UCSD-AML1 (cell line): Measurements from ENCODE around the gene TNS4.

Source experiments
- DNase-seq: peaks from one replicate; lab custom pipeline; 2025; ENCODE audit not compliant: unreplicated experiment; lab: John Stamatoyannopoulos, UW

Gene TNS4

DNA sequence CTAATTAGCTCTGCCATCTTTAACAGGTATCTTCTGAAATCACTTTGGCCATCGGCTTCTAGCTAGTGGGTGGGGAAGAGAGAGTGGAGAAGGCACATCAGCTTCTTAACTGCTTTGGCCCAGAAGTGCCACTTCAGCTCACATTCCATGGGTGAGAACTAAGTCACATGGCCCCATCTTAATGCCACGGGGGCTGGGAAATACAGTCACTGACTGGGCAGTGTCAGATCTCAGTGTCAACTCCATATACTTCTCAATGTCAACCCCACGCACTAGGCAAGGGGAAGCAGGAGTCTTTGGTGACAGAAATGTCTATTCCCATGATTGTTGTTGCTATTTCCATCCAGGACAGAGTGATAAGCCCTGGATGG, 34.5 kb upstream of the TNS4 start:
- DNase-seq: no peak

DNA sequence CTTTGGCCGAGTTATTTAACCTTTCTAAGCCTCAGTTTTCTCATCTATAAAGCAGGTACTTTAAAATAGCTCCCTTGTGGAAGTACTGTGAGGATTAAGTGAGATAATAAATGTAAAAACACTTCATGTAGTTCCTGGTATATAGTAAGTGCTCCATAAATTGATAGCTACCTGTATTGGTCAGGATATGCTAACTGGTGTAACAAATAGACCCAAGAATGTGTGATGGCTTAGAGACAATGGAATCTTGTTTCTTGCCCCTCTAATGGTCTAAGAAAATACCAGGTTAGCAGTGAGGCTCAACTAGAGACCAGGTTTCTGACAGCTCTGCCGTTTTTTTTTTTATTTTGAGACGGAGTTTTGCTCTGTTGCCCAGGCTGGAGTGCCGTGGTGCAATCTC, 34.0 kb upstream of the TNS4 start:
- no peak for DNase-seq

DNA sequence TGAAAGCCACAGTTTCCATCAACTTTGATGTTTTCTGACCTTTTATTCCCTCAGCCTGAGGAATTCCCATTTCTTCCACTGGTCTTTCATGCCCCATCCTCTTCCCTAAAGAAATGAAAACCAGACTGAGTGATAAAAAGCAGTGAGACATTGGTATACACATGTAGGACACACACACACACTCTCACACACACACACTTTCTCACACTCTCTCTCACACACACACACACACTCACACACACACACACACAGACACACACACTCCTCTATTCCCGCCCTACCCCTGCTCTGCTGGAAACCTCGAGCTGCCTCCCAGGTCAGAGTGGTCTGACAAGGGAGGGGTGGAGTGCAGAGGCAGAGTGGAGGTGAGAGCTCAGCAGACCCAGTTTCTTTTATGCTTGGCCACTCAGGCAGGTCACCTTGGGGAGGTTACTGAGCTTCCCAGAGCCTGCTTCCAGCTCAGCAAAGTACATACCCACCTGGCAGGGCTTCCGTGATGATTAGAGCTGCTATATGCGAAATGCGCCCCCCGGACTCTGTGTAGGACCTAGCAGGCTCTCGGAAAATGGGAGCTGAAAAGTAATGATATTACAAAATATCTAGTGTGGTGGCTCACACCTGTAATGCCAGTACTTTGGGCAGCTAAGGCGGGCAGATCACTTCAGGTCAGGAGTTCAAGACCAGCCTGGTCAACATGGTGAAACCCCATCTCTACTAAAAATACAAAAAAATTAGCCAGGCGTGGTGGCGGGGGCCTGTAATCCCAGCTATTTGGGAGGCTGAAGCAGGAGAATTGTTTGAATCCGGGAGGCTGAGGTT, 33.2 kb upstream of the TNS4 start:
- DNase-seq: no peak

DNA sequence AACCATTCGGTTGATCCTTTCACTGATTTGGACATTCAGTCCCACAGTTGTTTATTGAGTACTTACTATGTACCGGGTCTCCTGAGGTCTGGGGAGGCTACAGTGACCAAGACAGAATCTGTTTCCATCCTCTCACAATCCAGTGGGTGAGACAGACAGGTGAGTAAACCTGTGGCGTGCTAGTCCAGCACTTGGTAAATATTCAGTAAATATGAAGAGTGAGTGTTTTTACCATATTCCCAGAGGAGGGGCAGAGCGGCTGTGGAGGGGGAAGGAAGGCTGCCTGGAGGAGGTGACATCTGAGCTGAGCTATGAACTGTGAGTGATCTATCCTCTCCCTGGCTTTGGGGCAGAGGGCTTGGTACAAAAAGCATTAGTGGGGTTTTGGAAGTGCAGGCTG, 32.5 kb upstream of the TNS4 start:
- no peak for DNase-seq

DNA sequence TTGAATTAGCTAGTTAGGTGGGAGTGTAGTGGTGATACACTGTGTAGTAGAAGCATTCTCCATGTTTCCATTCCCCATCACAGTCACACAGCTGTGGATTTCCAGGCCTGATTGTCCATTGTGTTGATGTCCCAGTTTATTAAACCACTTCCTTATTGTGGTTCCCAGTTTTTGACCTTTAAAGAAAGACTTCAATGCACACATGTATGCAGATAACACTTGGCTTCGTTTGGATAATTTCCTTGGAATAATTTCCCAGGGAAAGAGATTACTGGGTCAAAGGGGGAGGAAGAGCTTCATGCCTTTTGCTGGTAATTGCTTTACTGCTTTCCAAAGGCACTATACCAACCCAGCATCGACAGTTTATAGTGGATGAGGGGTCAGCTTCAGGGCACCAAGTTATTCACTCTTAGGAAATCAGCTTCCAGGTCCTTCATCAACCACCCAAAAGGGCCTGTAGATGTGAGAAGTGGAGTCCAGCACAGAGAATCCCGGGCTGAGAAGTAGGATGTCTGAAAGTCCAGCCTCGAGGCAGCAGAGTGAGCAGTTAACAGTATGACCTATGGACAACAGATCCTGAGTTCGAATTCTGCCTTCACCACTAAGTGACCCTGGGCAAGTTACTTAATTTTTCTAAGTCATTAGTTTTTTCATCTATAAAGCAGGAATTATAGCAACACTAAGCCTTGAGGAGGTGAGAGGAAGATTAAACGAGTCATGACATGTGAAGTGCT, 31.3 kb upstream of the TNS4 start:
- DNase-seq: no peak

DNA sequence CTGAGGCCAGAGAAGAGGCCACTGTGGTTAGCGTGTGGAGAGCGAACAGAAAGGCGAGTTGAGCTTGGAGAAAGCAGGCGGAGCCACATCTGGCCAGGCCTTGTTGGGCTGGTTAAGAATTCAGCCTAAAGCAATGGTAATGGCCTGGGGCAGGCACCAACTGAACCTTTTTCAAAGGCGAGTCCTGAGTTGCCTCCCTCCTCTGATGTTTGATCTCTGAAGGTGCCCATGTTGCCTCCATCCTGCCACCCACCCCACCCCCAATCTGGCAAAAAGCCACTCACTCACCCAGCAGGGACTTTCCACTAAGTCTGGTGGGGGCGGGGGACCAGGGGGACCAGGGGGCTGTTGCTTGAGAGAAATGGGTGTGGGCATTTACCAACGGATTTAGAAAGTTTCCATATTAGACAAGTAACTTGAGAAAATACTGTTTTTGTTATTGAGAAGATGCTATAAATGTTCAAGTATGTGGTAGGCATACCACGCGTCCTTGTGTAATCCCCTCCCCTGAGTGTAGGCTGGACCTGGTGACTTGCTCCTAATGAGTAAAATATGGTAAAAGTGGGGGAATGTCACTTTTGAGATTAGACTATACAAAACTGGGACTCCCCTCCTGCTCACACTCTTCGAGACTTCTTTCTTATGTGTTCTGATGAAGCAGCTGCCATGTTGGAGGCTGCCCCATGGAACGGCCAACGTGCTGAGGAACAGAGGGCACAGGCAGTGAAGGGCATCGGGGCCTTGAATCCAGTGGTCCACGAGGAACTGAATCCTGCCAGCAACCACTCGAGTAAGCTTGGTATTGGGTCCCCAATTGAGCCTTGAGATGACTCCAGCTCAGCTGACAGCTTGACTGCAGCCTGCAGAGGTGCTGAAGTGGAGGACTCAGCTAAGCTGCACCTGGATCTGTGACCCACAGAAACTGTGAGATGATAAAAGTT, 29.9 kb upstream of the TNS4 start:
- DNase-seq: no peak

DNA sequence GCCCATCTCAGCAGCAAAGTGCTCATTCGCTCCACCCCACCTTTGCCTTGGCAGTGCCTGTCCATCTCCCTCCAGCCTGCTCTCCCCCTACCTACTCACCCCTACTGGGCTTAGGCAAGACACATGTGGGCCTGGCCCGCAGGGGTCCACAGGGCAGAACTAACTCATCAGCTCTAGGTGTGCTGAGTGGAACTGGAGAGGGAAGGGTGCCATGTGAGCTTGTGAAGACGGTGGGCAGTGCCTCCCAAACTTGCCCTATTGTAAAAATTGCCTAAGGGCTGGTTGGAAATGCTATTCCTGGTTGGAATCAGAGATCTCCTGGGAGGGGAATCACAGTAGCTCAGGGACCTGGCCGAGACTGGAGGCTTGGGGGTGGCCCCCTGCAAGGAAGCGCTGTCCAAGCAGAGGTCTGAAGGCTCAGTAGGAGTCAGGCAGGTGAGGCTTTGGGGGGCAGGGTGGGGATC, 29.1 kb upstream of the TNS4 start:
- DNase-seq: no peak

DNA sequence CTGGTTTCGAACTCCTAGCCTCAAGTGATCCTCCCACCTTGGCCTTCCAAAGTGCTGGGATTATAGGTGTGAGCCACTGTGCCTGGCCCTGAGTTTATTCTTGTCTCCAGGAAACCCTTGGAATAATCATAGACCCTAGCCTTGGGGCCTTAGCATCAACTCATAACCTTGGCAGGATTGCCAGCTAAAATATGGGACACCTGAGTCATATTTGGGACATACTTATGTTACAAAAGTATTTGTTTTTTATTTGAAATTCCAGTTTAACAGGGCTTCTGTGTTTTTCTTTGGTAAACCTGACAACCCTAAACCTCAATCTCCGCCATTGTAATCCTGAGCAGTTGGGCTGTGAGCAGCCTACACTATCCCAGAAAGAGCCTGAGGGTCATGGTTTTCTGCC, 28.6 kb upstream of the TNS4 start:
- DNase-seq: no peak

DNA sequence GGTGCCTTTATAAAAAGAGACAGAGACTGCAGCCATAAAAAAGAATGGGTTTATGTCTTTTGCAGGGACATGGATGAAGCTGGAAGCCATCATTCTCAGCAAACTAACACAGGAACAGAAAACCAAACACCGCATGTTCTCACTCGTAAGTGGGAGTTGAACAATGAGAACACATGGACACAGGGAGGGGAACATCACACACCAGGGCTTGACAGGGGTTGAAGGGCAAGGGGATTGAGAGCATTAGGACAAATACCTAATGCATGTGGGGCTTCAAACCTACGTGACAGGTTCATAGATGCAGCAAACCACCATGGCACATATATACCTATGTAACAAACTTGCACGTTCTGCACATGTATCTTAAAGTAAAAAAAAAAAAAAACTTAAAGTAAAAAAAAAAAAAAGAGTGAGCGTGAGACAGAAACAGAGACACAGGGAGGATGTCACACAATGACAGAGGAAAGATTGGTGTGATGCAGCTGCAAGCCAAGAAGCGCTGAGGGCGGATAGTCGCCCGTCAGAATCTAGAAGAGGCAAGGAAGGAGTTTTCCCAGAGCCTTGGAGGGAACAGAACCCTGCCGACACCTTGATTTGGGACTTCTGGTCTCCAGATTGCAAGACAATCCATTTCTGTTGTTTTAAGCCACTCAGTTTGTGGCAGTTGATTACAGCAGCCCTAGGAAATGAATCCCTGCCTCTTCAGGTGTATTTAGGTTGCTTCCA, 27.4 kb upstream of the TNS4 start:
- DNase-seq: no peak

DNA sequence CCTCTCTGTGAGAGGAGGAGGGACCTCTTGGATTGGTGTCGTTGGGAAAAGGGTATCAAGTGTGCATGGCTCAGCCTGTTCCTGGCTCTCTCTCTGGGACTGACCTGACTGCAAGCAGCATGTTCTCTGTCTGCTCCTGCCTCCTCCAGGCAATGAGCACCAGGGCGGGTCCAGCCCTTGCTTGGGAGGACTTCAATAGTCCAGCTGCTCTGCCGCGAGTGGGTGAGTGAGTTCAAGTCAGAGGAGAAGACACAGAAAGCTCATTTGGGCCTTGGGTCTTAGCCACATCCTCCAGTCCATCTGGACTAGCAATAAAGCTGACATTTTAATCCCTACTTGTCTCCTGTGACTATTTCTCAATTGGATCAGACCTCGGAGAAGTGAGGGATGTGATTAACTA, 25.2 kb upstream of the TNS4 start:
- no peak for DNase-seq

DNA sequence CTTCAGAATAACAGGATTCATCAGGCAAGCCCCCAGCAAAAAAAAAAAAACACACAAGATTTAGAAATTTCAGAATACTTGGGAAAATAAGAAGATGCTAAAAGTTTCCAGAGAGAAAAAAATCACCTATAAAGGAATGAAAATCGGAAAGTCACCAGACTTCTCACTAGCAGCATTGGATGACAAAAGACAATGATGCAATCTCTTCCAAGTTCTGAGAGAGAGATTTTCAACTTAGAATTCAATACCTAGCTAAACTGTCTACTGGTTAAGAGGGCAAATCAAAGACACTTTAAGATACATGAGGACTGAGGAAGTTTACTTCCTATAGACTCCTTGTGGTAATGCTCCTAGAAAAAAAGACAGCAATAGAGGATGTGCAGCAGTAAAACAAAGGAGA, 23.9 kb upstream of the TNS4 start:
- DNase-seq: no peak

DNA sequence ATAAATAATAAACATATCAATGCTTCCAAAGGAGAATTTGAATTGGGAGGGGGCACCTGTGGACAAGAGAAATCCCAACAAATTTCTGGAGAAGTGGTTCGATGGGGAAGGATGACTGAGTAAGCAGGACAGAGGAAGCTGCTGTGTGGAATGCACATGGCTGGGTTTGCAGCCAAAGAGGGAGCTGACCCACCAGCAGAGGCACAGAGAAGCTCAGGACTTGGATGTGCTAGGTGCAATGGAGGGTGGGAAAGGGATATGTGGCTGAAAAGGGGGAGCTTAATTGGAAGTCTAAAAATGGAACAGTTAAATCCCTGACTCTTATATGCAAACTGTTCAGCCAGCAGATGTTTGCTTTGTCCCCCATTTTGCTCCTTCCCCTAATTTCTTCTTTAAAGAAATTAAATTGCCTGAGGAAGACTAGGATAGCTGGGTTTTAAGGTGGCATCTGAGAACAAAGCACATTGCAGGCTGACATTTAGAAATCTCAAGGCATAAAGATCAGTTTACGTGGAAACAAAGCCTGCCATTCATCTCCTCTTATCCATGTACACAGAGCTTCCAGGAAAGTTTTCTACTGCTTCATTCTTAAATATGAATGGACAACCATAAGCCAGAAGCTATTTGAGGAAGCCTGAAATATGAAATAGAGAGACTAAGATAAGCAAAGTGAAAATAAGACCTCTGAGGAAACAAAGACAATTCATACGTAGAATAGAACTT, 23.0 kb upstream of the TNS4 start:
- no peak for DNase-seq

DNA sequence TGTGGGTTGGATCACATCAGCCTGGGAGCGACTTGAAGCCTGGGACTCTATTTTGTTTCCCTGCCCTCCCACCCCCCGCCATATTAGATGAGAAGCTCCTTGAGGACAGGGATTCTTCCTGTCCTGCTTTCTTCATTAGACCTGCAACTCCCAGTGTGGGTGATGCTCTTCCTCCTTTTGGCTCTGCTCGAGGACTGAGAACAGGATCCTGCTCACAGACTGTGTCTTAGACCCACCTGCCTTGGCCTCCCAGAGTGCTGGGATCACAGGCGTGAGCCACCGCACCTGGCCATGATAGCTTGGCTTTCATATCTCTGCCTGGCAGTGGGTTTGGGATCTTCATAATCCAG, 21.5 kb upstream of the TNS4 start:
- no peak for DNase-seq

DNA sequence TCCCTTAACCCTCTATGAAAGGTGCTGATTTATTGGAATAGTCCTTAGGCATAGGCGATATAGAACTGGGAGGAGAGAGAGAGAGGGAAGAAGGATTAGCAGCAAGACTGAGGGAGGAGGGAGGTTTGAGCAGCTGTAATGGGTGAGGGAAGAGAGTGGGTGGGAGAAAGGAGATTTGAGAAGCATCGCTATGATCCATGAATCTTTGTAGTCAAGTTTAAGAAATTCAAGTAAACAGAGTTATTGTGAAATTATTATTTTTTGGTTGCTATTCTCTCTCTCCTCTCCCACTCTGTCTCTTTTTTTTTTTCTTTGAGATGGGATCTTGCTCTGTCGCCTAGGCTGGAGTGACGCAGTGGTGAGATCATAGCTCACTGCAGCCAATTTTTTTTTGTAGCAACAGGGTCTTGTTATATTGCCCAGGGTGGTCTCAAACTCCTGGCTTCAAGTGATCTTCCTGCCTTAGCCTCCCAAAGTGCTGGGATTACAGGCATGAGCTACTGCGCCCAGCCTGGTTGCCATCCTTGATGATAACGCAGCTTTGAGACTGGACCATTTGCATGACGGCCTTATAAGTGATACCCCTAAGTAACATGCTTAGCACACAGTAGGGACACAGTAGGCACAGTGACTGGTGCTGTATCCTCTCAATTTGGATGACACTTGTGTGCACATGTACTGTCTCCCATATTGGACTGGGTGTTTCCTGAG, 21.0 kb upstream of the TNS4 start:
- DNase-seq: no peak

DNA sequence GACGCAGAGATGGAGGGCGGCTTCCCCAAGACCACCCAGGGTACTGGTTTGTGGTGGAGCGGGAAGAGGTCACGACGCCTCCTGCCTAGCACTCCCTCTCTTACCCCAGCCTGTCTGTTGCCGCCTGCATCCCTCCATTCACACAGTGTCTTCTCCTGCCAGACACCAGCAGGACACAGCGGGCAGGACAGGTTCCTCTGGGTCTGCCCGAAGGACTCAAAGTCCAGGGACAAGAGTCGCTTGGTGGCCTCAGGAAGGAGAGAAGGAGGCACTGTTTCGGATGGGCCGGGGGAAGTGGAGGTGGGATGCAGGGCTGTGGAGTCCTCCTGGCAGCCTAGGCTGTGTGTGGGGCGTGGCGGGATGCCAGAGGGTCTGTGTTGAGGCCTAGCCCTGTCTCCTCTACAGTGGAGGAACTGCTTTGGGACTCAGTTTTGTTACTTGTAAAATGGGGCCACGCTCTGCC, 19.6 kb upstream of the TNS4 start:
- no peak for DNase-seq

DNA sequence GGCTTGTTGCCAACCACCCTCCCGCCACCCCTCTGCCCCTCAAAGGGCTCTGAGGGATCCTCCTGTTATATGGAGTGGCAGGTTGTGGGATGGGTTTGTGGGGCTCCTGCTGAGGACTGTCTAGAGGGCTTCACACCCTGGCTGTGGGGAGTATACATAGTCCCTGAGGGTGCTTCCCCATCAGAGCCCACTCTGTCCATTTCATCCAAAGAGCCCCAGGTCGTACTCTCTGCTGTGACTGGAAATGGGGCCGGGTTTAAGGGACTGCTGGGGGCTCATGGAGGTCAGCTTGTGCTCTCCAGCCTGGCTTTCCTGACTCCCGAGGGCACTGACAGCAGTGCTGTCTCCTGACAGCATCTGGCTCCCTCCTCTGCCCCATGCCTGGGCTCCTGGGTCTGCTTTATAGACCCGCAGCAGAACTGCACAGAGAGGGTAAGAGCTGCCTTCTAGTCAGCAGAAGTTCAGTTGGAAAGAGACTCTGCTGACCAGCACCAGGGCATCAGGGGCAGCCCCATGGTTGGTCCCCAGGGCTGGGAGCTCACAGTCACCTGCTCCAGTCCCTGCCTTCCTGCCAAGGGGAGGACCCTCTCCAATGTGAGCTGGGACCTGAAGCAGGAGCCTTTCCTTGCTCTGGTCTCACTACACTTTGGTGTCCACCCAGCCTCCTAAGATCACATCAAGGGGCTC, 17.8 kb upstream of the TNS4 start:
- no peak for DNase-seq

DNA sequence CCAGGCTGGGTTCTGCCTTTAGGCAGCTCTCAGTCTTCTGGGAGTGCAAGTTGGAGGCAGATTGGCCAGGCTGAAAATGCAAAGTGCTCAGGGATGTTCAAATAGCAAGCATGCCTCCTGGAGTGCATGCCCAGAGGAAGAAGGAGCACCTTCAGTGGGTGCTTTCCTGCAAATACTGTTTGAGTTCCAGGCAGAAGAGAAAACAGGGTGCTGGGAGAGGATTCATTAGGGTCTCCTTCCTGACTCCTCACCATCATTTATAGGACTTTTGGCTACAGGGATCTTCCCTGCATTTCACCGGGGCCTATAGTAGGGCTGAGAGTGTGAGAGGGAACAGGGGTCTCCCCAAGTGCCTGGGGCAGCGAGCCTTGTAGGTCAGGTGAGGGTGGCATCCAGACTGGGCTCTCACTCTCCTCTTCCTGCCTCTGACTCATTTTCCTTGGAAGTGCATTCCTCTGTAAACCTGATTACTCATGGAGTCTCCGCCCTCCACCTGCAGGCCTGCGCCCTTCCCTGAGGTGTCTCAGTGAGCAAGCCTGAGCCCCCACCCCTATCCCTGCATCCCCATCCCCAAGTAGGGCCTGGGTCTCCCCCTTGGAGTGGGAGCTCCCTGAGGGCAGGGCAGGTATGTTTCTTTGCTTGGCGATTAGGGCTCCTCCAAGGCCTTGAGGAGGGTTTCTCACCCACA, 17.1 kb upstream of the TNS4 start:
- DNase-seq: no peak

DNA sequence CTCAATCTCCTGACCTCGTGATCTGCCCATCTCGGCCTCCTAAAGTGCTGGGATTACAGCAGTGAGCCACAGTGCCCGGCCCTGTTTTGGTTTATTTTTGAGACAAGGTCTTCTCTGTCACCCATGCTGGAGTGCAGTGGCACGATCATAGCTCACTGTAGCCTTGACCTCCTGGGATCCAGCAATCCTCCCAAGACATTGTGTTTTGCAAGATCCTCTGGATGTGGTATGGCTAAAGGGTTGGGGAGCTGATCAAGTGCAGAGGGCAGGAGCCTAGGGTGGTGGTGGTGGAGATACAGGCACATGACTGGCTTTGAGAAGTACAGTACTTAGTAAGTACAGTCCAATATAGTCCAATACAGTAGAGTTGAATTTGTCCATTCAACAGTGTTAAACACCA, 16.6 kb upstream of the TNS4 start:
- DNase-seq: no peak
